ENCODE measurements around the gene ASTN2.

GRCh38 chr9:117266855-117267497 lies 147.9 kb downstream of the ASTN2 start:
- TF ChIP-seq CTCF (IDR thresholded peaks at IDR 0.05 in 2 of 3, conservative IDR thresholded peaks at IDR 0.05 in 1 of 3; ENCODE audit: borderline replicate concordance in 1 of 3, insufficient read depth in 1 of 3, low read depth in 2 of 3, low read length in 2 of 3), result no peak
- TF ChIP-seq EZH2 (IDR thresholded peaks at IDR 0.05), result no peak
- no peak for TF ChIP-seq ELF1 (IDR thresholded peaks at IDR 0.05; ENCODE audit: borderline replicate concordance, low read depth)
- no peak for TF ChIP-seq YY1 (IDR thresholded peaks at IDR 0.05; ENCODE audit: extremely low read depth, insufficient replicate concordance, low read depth, low read length)
- TF ChIP-seq POLR2A (IDR thresholded peaks at IDR 0.05; ENCODE audit: borderline replicate concordance, extremely low read depth, insufficient read depth, insufficient read length), result no peak
- TF ChIP-seq REST (IDR thresholded peaks at IDR 0.05; ENCODE audit: low read depth), result no peak
- no peak for TF ChIP-seq ZNF274 (IDR thresholded peaks at IDR 0.05; ENCODE audit: low read depth, low read length)
